AG09309 (cell line): Measurements from ENCODE around the gene CEP95.
"Not testable (repeated sequence)": the region's sequence is repeated elsewhere in the genome, so short reads cannot be mapped to it uniquely, and the experiment has no call there.

Experiments used
- DNase-seq: peaks from one replicate; pipeline ENCODE4 v3.0.0-alpha.2; 2010; ENCODE audit warnings: low read depth
- H3K4me3 ChIP-seq: 2 replicates; pipeline ENCODE4 v1.5.1; 2011; ENCODE audit warnings: mild to moderate bottlenecking, low read depth, low read length, moderate library complexity; ENCODE audit not compliant: control insufficient read depth
- TF ChIP-seq, protein P1 (sequence below): IDR thresholded peaks from 2 replicates; pipeline ENCODE4 v1.5.1; 2011; ENCODE audit warnings: mild to moderate bottlenecking, low read depth, low read length, inconsistent platforms; ENCODE audit not compliant: insufficient read depth, control insufficient read depth; ENCODE audit errors: missing control alignments

The CEP95 gene

DNA sequence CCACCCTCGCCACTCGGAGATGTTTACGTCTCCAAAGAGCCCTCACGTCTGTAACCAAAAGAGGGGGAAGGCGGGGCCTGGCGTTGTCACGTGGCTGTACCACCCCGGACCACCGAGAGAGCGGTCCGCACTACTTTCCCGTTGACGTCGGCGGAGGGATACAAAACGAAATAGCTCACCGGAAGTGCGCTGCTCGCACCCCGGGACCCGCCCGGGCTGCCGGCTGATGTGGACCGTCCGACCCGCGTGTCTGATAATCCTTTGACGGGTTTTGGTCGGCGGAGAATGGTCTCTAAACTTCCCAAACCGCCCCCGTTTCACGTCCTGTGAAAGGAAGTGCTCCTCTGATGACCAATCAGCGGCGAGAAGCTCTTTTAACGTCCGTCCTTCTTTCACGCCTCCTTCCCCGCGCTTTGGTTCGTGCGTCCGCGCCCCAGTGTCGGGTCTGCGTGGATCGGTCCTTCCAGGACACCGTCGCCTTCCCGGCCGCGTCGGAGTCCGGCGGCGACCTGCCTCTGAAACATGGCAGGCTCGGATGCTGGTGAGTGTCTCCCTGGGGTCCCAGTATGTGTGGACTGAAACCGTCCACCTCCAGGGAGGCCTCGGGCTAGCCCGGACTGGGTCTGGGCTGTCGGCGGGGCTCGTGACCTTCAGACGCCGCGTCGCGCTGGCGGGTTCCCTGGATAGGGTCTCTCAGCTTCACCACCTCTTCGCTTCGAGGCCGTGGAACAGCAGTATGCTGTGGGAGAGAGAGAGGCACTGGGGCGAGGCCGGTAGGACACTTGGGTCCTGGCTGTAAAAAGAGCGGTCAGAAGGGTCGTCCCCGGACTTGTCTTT is at the start of gene CEP95:
Gene CEP95, plus strand, starts transcription at position 402 of the 837 bp plus-strand sequence. Its CDS starts 121 bp downstream, at position 523.
- peak within 1 kb of the TSS; percentile 97 for H3K4me3 ChIP-seq
- TF ChIP-seq, protein P1, sequence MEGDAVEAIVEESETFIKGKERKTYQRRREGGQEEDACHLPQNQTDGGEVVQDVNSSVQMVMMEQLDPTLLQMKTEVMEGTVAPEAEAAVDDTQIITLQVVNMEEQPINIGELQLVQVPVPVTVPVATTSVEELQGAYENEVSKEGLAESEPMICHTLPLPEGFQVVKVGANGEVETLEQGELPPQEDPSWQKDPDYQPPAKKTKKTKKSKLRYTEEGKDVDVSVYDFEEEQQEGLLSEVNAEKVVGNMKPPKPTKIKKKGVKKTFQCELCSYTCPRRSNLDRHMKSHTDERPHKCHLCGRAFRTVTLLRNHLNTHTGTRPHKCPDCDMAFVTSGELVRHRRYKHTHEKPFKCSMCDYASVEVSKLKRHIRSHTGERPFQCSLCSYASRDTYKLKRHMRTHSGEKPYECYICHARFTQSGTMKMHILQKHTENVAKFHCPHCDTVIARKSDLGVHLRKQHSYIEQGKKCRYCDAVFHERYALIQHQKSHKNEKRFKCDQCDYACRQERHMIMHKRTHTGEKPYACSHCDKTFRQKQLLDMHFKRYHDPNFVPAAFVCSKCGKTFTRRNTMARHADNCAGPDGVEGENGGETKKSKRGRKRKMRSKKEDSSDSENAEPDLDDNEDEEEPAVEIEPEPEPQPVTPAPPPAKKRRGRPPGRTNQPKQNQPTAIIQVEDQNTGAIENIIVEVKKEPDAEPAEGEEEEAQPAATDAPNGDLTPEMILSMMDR = no peak
- DNase-seq = peak; percentile 98

GRCh38 chr17:64457156-64457555 is 49.6 kb upstream of the CEP95 start:
- TF ChIP-seq, protein P1 = no peak
- no peak for DNase-seq
- H3K4me3 ChIP-seq = no peak overlapping the region

- H3K4me3 ChIP-seq = no peak overlapping the region
- TF ChIP-seq, protein P1 = no peak
- no peak for DNase-seq
Measured at GRCh38 chr17:64458756-64459155, 48.0 kb upstream of the CEP95 start.

- DNase-seq = no peak
- TF ChIP-seq, protein P1 = no peak
- H3K4me3 ChIP-seq = no peak overlapping the region
Measured at GRCh38 chr17:64459284-64459747, 47.5 kb upstream of the CEP95 start.

- not testable (repeated sequence) for H3K4me3 ChIP-seq, DNase-seq
Measured at GRCh38 chr17:64459818-64460217, 47.0 kb upstream of the CEP95 start.

- no peak for DNase-seq
- no peak overlapping the region for H3K4me3 ChIP-seq
- TF ChIP-seq, protein P1 = no peak
Measured at GRCh38 chr17:64460955-64461354, 45.8 kb upstream of the CEP95 start.

GRCh38 chr17:64461788-64462187 is 45.0 kb upstream of the CEP95 start:
- DNase-seq = no peak
- H3K4me3 ChIP-seq = no peak overlapping the region
- TF ChIP-seq, protein P1 = no peak
